Stimulated activated CD8-positive, alpha-beta memory T cell treated with anti-CD3 and anti-CD28 coated beads, Interleukin-12 subunit alpha, Interleukin-12 subunit beta, amount 100 ng/mL, for 24 hours (primary cell): ENCODE measurements around the gene SMIM8.

Source experiments
- DNase-seq: peaks from one replicate; pipeline ENCODE4 v3.0.0-alpha.2; 2020; ENCODE audit errors: extremely low read depth

The SMIM8 gene

DNA sequence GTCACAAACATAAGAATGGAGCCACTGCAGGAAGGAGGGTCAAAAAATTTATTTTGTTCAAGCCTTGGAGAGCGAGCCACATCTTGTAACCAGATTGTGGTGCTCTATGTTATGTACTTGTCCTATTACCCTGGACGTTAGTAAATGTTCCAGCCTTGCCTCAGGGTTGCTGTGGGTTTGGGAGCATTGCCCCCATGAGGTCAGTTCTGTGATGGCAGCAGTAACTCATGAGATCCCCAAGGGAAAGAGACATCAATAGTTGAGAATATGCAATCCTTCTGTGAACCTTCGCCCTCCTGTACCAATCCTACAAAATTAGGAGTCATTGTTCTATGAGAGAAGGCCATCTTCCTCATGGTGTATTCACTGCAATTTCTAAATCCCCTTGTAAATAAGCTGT lies 68.9 kb downstream of the SMIM8 start:
- DNase-seq = no peak
